AG10803 (cell line): ENCODE data around the gene NPIPB6.

Experiments used
- DNase-seq: peaks from one replicate; pipeline ENCODE4 v3.0.0; 2010; ENCODE audit warnings: low read depth
- H3K4me3 ChIP-seq: 2 replicates; pipeline ENCODE4 v1.5.1; 2011; ENCODE audit warnings: mild to moderate bottlenecking, low read length, control low read depth
- TF ChIP-seq, protein P1 (sequence below): conservative IDR thresholded peaks from 2 replicates; pipeline ENCODE4 v1.5.1; 2011; ENCODE audit warnings: mild to moderate bottlenecking, low read length, control low read depth, inconsistent platforms

The NPIPB6 gene

DNA sequence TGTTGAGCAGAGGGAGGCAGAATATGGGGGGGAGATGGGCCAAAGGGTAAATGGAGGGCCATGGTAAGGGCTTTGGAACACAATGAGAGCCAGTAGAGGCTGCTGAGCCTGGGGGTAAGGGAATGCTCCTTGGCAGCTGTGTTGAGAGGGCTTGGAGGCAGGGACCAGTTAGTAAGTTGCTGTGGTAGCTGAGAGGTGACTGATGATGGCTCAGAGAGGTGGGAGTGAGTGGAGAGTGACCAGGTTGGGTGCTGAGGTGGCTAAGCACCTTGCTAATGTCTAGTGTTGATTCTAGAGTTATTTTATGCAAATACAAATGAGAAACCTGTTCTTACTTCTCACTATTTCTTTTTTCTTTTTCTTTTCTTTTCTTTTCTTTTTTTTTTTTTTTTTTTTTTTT lies 60.2 kb downstream of the NPIPB6 start:
- DNase-seq, result no peak
- TF ChIP-seq, protein P1, sequence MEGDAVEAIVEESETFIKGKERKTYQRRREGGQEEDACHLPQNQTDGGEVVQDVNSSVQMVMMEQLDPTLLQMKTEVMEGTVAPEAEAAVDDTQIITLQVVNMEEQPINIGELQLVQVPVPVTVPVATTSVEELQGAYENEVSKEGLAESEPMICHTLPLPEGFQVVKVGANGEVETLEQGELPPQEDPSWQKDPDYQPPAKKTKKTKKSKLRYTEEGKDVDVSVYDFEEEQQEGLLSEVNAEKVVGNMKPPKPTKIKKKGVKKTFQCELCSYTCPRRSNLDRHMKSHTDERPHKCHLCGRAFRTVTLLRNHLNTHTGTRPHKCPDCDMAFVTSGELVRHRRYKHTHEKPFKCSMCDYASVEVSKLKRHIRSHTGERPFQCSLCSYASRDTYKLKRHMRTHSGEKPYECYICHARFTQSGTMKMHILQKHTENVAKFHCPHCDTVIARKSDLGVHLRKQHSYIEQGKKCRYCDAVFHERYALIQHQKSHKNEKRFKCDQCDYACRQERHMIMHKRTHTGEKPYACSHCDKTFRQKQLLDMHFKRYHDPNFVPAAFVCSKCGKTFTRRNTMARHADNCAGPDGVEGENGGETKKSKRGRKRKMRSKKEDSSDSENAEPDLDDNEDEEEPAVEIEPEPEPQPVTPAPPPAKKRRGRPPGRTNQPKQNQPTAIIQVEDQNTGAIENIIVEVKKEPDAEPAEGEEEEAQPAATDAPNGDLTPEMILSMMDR, result no peak
- H3K4me3 ChIP-seq, result no peak overlapping the region

DNA sequence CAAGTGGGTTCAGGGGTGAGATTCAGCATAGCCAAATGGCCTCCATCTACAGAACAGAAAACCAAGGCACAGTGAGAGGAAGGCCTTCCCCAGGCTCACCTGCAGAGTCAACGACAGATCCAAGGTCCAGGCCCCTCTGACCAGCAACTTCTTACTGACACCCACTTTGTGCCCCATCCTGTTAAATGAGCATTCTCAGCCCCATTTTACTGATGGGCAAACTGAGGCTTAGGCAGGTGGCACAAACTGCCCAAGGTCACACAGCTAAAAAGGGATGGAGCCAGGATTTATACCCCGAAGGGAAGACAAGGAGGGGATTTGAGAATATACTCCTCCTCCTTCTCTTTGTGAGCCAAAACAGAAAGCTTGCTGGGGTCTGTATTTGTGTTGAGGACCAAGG lies 61.7 kb downstream of the NPIPB6 start:
- TF ChIP-seq, protein P1, result no peak
- H3K4me3 ChIP-seq, result no peak overlapping the region
- DNase-seq, result no peak

DNA sequence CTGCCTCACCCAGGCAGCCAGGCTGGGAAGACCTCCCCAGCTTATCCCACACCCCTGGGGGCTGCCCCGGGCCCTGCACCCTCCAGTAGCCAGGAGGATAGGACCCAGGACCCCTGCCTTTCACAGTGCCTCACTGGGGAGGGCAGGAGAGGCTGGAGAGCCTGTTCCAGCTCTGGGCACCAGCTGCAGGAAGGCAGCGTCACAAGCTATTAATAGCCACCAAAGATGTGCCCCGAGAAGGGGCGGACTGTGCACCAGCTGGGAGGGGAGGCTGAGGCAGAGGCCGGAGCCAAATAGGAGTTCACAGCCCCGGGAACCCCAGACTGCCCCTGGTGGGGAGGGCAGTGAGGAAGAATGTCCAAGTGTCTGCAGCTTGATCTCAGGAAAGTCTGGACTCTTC lies 62.2 kb downstream of the NPIPB6 start:
- DNase-seq, result no peak
- TF ChIP-seq, protein P1, result no peak
- no peak overlapping the region for H3K4me3 ChIP-seq

DNA sequence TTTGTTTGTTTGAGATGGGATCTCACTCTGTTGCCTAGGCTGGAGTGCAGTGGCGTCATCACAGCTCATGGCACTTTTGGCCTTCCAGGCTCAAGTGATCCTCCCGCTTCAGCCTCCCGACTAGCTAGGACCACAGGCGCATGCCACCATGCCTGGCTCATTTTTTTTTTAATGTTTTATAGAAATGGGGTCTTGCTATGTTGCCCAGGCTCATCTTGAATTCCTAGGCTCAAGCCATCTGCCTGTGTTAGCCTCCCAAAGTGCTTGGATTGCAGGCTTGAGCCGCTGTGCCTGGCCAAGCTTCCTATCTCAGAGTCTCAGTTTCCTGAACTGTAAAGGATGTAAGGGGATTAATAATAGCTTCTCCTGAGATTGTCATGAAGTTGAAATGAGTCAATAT lies 63.0 kb downstream of the NPIPB6 start:
- TF ChIP-seq, protein P1, result no peak
- no peak overlapping the region for H3K4me3 ChIP-seq
- no peak for DNase-seq

DNA sequence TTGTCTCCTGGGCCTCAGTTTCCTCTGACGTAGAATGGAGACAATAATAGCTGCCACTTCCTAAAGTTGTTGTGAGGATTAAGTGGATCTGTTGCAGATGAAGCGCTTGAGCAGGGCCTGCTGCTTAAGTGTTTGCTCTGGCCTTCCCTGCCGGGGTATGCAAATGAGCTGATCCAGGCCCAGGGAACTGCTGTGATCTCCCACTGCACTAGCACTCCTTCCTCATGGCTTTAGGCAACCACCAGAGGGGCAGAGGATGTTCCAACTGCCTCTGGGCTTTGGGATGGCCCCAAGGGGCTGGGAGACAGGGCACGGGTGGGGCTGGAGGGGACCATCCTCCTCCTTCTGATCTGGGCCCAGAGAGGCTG lies 64.8 kb downstream of the NPIPB6 start:
- H3K4me3 ChIP-seq, result no peak overlapping the region
- no peak for DNase-seq
- TF ChIP-seq, protein P1, result no peak

DNA sequence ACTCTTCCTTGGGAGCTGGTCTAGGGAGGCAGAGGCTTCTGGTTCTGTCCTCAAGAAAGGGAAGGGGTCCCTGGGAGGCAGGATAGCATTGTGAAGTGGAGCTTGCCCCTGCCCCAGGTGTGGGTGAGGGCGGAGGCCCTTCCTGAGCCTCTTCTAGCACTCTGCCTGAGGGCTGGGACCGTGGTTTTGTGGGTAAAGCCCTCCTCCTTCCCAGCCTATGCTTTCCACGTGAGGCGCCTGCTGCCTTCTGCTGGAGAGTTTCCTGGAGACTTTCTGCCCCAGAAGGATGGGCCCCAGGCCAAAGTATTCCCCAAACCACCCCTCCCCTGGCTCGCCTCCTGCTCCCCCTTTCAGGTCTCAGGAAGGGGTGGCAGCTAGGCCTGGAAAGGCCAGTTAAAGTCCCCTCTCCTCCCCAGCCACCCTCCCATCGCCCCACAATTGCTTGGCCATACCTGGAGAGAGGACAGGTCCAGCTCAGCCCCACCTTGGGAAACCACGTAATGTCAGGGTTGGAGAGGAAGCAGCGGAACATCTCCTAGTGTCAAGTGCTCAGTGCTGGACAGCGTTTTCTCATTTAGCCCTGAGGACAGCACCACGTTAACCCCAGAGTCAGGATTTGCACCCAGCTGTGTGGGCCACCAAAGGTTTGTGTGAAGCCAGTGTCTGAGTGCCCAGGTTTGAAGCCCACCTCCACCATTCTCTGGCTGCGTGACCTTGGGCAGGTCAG lies 65.4 kb downstream of the NPIPB6 start:
- H3K4me3 ChIP-seq, result no peak overlapping the region
- no peak for DNase-seq
- TF ChIP-seq, protein P1, result no peak

DNA sequence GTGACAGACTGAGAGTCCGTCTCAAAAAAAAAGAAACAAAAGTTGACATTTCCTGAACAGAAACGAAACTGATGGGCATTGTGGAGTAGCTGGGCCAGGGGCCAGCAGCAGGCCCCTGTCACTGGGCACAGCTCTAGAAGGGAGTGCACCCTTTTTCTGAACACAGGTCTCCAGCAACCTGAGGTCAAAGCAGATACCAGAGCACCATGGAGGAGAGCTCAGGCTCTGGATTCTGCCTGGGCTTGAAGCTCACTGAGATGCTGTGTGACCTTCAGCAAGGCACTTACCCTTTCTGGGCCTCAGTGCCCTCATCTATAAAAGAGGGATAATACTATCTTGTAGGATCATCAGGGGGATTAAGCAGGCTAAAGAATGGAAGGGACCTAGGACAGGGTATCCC lies 66.0 kb downstream of the NPIPB6 start:
- H3K4me3 ChIP-seq, result no peak overlapping the region
- no peak for DNase-seq

More for the DNA sequence above, 66.0 kb downstream of the NPIPB6 start:
- TF ChIP-seq, protein P1, result no peak
